ENCODE results near the gene METTL24. TPM values are rescaled to one million over a fixed set of nuclear protein-coding genes. Genes with fewer than 3 reads are reported as not detected.

The METTL24 gene
- total and polyA plus RNA-seq, 2 experiments from 2014 or later = not detected

DNA sequence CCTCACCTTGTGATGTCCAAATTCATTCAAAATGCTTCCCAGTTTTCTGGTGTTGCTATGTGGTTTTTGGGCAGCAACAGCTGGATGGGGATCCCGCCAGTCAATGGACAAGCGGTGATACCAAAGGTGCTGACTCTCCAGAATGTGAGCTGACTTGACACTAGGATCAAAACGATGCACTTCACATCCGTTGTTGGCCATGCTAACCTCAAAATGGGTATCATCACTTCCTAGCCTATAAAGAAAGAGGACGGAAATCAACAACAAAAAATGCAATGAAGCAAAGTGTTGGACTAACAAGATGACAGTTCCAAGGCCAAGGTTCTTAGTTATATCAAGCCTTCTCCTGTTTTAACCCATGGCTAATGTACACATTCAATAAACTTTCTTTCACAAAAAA is 59.2 kb downstream of the METTL24 start:
- TF ChIP-seq EZH2 (IDR thresholded peaks at IDR 0.05; ENCODE audit: insufficient read depth, poor library complexity, severe bottlenecking) = no peak
- no peak for TF ChIP-seq EZH2phosphoT487 (IDR thresholded peaks at IDR 0.05; ENCODE audit: insufficient read depth, low read depth)

DNA sequence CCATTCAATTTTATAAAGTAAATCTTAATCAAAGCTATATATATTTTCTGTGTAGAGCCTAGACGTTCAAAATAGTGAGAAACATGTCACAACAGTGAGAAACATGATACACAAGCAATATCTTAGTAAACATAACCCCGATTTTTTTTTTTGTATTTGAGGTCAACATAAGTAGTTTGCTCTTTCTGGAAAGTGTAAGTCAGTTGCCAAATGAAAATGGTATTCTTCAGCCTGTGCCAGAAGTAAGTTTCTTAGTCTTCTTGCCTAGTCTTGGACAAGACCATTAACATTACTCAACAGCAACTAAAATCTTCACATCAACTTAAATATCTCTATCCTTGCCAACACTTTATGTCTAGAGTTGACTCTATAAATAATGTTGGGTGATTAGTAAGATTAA is 59.7 kb downstream of the METTL24 start:
- Histone ChIP-seq H3K36me3 (ENCODE audit: low read depth) (no peaks in the 10 kb centered on the region), H3K27me3 (replicated peaks; ENCODE audit: insufficient read depth) (no peaks in the 10 kb centered on the region), H3K9ac (no peak overlapping the region), H3K4me1 (ENCODE audit: insufficient read depth) (no peaks in the 10 kb centered on the region), H4K20me1 (ENCODE audit: insufficient read depth) (no peaks in the 10 kb centered on the region), H3F3A (ENCODE audit: insufficient read depth) (no peaks in the 10 kb centered on the region), H3K27ac (no peak overlapping the region), H3K79me2 (ENCODE audit: insufficient read depth) (no peaks in the 10 kb centered on the region), H3K9me3 (ENCODE audit: low read depth) (no peaks in the 10 kb centered on the region), H3K9me2 (ENCODE audit: insufficient read depth) (no peaks in the 10 kb centered on the region), H3K4me2 (ENCODE audit: unreplicated experiment) (no peak overlapping the region), H3K4me3 (no peak overlapping the region), H2AFZ (no peak overlapping the region)
- in situ Hi-C loops (cut with MboI) = no loop called here
- DNase-seq = no peak
- WGBS, 2 experiments (ENCODE audit: low coverage in 1 of 2, low lambda C conversion rate in 2 of 2, missing lambda C conversion rate in 2 of 2) = 59 to 65% methylated on average over 2 of the region's 2 CpGs
- TF ChIP-seq EZH2phosphoT487 (IDR thresholded peaks at IDR 0.05; ENCODE audit: insufficient read depth, low read depth) = no peak
- TF ChIP-seq EZH2 (IDR thresholded peaks at IDR 0.05; ENCODE audit: insufficient read depth, poor library complexity, severe bottlenecking) = no peak

More for the DNA sequence above, 59.2 kb downstream of the METTL24 start:
- Histone ChIP-seq H2AFZ (no peak overlapping the region), H3K4me1 (ENCODE audit: insufficient read depth) (no peaks in the 10 kb centered on the region), H3K27me3 (replicated peaks; ENCODE audit: insufficient read depth) (no peaks in the 10 kb centered on the region), H3K4me2 (ENCODE audit: unreplicated experiment) (no peak overlapping the region), H3K27ac (no peak overlapping the region), H3K9me2 (ENCODE audit: insufficient read depth) (no peaks in the 10 kb centered on the region), H4K20me1 (ENCODE audit: insufficient read depth) (no peaks in the 10 kb centered on the region), H3K4me3 (no peak overlapping the region), H3K9me3 (ENCODE audit: low read depth) (no peaks in the 10 kb centered on the region), H3K9ac (no peak overlapping the region), H3K36me3 (ENCODE audit: low read depth) (no peaks in the 10 kb centered on the region), H3K79me2 (ENCODE audit: insufficient read depth) (no peaks in the 10 kb centered on the region), H3F3A (ENCODE audit: insufficient read depth) (no peaks in the 10 kb centered on the region)
- 89 to 91% methylated on average over 5 of the region's 5 CpGs for WGBS, 2 experiments (ENCODE audit: low coverage in 1 of 2, low lambda C conversion rate in 2 of 2, missing lambda C conversion rate in 2 of 2)
- DNase-seq = no peak
- in situ Hi-C loops (cut with MboI) = no loop called here

DNA sequence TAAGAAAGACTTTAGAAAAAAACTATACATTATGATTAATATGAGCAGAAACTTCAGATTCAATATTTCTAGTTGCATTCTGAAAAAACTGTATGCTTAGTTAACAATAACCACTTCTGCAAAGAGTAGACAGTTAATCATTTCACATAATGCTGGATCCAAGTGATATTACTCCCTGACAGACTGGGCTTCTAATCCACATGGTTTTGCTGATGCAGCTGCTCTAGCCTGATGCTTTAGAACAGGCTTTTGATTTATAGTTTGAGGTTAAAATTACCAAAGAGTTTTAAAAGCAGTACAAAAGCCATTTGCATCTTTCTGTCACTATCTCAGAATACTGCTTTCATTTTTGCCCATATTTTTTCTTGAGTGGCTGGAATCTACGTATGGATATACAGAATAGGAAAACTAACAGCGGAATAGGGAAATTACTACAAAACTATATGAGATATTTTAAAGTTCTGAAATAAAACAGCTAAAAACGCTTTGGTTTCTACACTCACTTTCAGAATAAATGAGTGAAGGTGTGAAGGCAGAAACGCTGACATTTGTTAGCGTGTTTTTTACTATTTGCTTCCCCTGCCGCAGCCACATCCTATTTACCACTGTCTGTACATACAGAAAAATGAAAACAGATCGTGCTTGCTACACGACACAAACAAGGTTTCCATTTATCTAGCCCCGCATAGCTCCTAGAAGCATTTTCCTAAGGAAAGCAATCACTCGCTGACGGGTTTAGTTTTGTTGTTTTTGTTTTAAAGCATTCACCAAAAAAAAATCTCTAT is 61.7 kb downstream of the METTL24 start:
- peak overlapping the region; percentile 81 for H2AFZ ChIP-seq
- H3K4me3 ChIP-seq = peak overlapping the region; percentile 67
- H3F3A ChIP-seq (ENCODE audit: insufficient read depth) = no peaks in the 10 kb centered on the region
- H3K27ac ChIP-seq = no peak overlapping the region
- H3K9ac ChIP-seq = peak overlapping the region; percentile 27; the same call in 1 of the 2 replicates
- H4K20me1 ChIP-seq (ENCODE audit: insufficient read depth) = no peaks in the 10 kb centered on the region
- no peaks in the 10 kb centered on the region for H3K4me1 ChIP-seq (ENCODE audit: insufficient read depth)
- H3K4me2 ChIP-seq (ENCODE audit: unreplicated experiment) = peak overlapping the region; percentile 85
- TF ChIP-seq EZH2 (IDR thresholded peaks at IDR 0.05; ENCODE audit: insufficient read depth, poor library complexity, severe bottlenecking) (no peak), EZH2phosphoT487 (IDR thresholded peaks at IDR 0.05; ENCODE audit: insufficient read depth, low read depth) (no peak)
- no peaks in the 10 kb centered on the region for H3K9me3 ChIP-seq (ENCODE audit: low read depth)
- no peaks in the 10 kb centered on the region for H3K79me2 ChIP-seq (ENCODE audit: insufficient read depth)
- no peaks in the 10 kb centered on the region for H3K36me3 ChIP-seq (ENCODE audit: low read depth)
- in situ Hi-C loops (cut with MboI) = no loop called here
- DNase-seq = peak; percentile 13
- no peaks in the 10 kb centered on the region for H3K9me2 ChIP-seq (ENCODE audit: insufficient read depth)
- H3K27me3 ChIP-seq (replicated peaks; ENCODE audit: insufficient read depth) = no peaks in the 10 kb centered on the region
- WGBS, 2 experiments (ENCODE audit: low coverage in 1 of 2, low lambda C conversion rate in 2 of 2, missing lambda C conversion rate in 2 of 2) = 4% methylated on average over 11 of the region's 11 CpGs

DNA sequence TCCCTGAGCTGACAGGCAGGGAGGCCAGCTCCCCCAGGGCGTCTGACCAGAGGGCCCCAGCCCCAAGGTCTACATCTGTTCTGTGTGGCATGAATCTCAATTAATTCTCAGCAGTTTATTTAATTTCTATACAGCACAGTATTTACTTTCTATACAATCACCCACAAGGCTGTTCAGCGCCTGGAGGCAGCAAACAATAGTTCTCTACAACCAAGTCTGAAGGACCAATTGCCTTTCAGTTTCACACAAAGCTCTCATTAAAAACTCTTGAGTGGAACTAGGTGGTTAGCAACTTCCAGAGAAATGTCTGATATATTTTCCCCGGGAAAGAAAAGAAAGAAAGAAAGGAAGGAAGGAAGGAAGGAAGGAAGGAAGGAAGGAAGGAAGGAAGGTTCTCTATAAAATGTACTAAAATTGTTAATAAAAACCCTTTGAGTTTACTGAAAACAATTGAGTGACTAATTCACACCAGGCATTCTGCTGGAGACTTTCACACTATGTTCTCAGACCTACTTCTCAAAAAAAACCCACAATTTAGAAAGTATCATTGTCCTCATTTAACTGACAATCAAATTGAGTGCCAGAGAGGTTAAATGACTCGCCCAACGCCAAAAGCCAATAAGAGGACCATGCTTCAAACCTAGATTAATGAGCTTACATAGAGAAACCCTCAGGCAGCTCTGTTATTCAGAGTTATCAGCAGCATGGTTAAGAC is 62.5 kb downstream of the METTL24 start:
- Histone ChIP-seq H3K36me3 (ENCODE audit: low read depth) (no peaks in the 10 kb centered on the region), H3K27ac (no peak overlapping the region), H3K4me3 (no peak overlapping the region), H3K9me2 (ENCODE audit: insufficient read depth) (no peaks in the 10 kb centered on the region), H2AFZ (0 out of 2 replicates have a peak overlapping the region, but pooled peaks have one; percentile 81), H4K20me1 (ENCODE audit: insufficient read depth) (no peaks in the 10 kb centered on the region), H3K4me2 (ENCODE audit: unreplicated experiment) (no peak overlapping the region), H3K27me3 (replicated peaks; ENCODE audit: insufficient read depth) (no peaks in the 10 kb centered on the region), H3K9ac (no peak overlapping the region), H3K9me3 (ENCODE audit: low read depth) (no peaks in the 10 kb centered on the region), H3F3A (ENCODE audit: insufficient read depth) (no peaks in the 10 kb centered on the region), H3K79me2 (ENCODE audit: insufficient read depth) (no peaks in the 10 kb centered on the region), H3K4me1 (ENCODE audit: insufficient read depth) (no peaks in the 10 kb centered on the region)
- 49 to 55% methylated on average over 5 of the region's 5 CpGs for WGBS, 2 experiments (ENCODE audit: low coverage in 1 of 2, low lambda C conversion rate in 2 of 2, missing lambda C conversion rate in 2 of 2)
- TF ChIP-seq EZH2 (IDR thresholded peaks at IDR 0.05; ENCODE audit: insufficient read depth, poor library complexity, severe bottlenecking) = no peak
- TF ChIP-seq EZH2phosphoT487 (IDR thresholded peaks at IDR 0.05; ENCODE audit: insufficient read depth, low read depth) = no peak
- in situ Hi-C loops (cut with MboI) = no loop called here
- peak; percentile 2 for DNase-seq
